ENCODE data around the gene MYO5B.

DNA sequence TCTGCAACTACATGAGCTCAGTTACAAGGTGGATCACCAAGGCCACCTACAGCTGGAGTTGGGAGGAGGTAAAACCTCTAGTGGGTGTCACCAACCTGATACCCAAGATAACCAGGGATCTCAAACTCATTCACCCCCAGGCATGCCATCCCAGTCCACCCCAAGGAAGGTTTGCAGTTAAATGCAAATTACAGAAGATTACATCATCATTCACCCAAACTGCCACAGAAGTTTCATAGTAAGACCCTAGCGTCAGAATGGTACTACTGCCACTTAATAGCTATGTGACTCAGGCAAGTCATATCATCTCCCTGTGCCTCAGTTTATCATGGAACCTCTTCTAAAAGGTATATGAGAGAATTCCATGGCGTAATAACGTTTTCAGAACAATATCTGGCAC, 111.2 kb downstream of the MYO5B start:
- TF ChIP-seq, protein P1, sequence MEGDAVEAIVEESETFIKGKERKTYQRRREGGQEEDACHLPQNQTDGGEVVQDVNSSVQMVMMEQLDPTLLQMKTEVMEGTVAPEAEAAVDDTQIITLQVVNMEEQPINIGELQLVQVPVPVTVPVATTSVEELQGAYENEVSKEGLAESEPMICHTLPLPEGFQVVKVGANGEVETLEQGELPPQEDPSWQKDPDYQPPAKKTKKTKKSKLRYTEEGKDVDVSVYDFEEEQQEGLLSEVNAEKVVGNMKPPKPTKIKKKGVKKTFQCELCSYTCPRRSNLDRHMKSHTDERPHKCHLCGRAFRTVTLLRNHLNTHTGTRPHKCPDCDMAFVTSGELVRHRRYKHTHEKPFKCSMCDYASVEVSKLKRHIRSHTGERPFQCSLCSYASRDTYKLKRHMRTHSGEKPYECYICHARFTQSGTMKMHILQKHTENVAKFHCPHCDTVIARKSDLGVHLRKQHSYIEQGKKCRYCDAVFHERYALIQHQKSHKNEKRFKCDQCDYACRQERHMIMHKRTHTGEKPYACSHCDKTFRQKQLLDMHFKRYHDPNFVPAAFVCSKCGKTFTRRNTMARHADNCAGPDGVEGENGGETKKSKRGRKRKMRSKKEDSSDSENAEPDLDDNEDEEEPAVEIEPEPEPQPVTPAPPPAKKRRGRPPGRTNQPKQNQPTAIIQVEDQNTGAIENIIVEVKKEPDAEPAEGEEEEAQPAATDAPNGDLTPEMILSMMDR (IDR thresholded peaks at IDR 0.05), result no peak
- TF ChIP-seq POLR2A (IDR thresholded peaks at IDR 0.05; ENCODE audit: low read length), result no peak
- TF ChIP-seq CBX8 (IDR thresholded peaks at IDR 0.05), result no peak
- TF ChIP-seq PHF8 (IDR thresholded peaks at IDR 0.05; ENCODE audit: borderline replicate concordance, low read depth), result no peak
- TF ChIP-seq FOSB (CRISPR knock-in tag; IDR thresholded peaks at IDR 0.05), result no peak
- TF ChIP-seq, protein P2, sequence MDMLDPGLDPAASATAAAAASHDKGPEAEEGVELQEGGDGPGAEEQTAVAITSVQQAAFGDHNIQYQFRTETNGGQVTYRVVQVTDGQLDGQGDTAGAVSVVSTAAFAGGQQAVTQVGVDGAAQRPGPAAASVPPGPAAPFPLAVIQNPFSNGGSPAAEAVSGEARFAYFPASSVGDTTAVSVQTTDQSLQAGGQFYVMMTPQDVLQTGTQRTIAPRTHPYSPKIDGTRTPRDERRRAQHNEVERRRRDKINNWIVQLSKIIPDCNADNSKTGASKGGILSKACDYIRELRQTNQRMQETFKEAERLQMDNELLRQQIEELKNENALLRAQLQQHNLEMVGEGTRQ (IDR thresholded peaks at IDR 0.05), result no peak
- TF ChIP-seq TP53 (CRISPR knock-in tag; IDR thresholded peaks at IDR 0.05), result no peak

Data from A549 (cell line).